Measurements from ENCODE around the gene C20orf204. TPM values are rescaled to one million over a fixed set of nuclear protein-coding genes. Genes with fewer than 3 reads are reported as not detected.

C20orf204 gene
- total and polyA plus RNA-seq, 2 of the 8 experiments (the other 6 are each of a cell fraction or from before 2014, with no cell fraction given), result 0.39 to 0.52 TPM

DNA sequence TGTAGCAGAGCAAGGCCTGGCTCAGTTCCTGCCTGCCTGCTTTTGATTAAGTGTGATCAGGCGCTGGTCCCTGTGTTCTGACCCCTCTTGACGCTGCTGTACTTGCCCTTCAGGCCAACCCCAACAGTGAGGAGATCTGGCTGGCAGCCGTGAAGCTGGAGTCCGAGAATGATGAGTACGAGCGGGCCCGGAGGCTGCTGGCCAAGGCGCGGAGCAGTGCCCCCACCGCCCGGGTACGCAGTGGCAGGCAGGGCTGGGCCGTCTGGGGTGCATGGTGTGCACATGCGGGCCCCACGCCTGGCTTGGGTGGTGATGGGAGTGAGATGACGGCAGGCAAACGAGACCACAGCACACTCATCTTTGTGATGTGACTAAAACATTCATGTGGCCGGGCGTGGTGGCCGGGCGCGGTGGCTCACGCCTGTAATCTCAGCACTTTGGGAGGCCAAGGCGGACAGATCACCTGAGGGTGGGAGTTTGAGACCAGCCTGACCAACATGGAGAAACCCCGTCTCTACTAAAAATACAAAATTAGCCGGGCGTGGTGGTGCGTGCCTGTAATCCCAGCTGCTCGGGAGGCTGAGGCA is 10.1 kb upstream of the C20orf204 start:
- DNase-seq (ENCODE audit: low read depth in 1 of 2, low spot score in 2 of 2) (no peak), FAIRE-seq (no peak)
- H2AK5ac ChIP-seq (ENCODE audit: low read depth, low read length), result no peak overlapping the region
- H3K79me1 ChIP-seq (ENCODE audit: low read depth, low read length), result peaks cover 10% of the 10 kb centered on the region
- no peak overlapping the region for H4K91ac ChIP-seq (replicated peaks; ENCODE audit: insufficient read length, low read length)
- H3K18ac ChIP-seq (ENCODE audit: extremely low read depth, low read length), result no peak overlapping the region
- H3K9me3 ChIP-seq (ENCODE audit: insufficient read depth in 2 of 2, low read depth in 1 of 2, low read length in 1 of 2), result no peaks in the 10 kb centered on the region
- H3K79me2 ChIP-seq (ENCODE audit: control insufficient read depth in 1 of 2, insufficient read depth in 2 of 2, low read length in 2 of 2), result no peaks in the 10 kb centered on the region
- H2BK5ac ChIP-seq (ENCODE audit: low read depth, low read length), result no peak overlapping the region
- no peak overlapping the region for H4K5ac ChIP-seq (ENCODE audit: insufficient read length, low read depth, low read length)
- H3K4ac ChIP-seq (replicated peaks; ENCODE audit: insufficient read length, low read depth, low read length), result no peak overlapping the region
- H3K4me2 ChIP-seq (ENCODE audit: insufficient read depth in 1 of 2, low read depth in 2 of 2, low read length in 2 of 2), result no peak overlapping the region
- no peak overlapping the region for H3K23ac ChIP-seq (ENCODE audit: insufficient read length)
- no peak overlapping the region for H2BK20ac ChIP-seq (ENCODE audit: low read length)
- H3K4me3 ChIP-seq (ENCODE audit: extremely low read depth in 1 of 4, insufficient read depth in 2 of 4, low read depth in 3 of 4, low read length in 4 of 4), result no peak overlapping the region
- peaks cover 3 to 19% of the 10 kb centered on the region in 2 experiments for H4K20me1 ChIP-seq (replicated peaks in 1 of 2; ENCODE audit: control insufficient read depth in 1 of 2, insufficient read depth in 2 of 2, low read length in 2 of 2)
- CTCF ChIA-PET (ENCODE audit: partially characterized antibody), result interaction anchor here (3.0 kb wide), 1 partner anchor 94 kb away, joined by 17 read pairs; no protein-coding TSS in a partner anchor
- no peak overlapping the region for H2BK12ac ChIP-seq (ENCODE audit: low read depth, low read length)
- no peak overlapping the region for H2AFZ ChIP-seq (ENCODE audit: low read length)
- POLR2A ChIA-PET (ENCODE audit: partially characterized antibody), result no interaction called here
- no peaks in the 10 kb centered on the region for H3K27me3 ChIP-seq (replicated peaks in 1 of 4; ENCODE audit: control insufficient read depth in 3 of 4, extremely low read depth in 1 of 4, insufficient read depth in 3 of 4, low read length in 3 of 4)
- H3K4me1 ChIP-seq (replicated peaks in 1 of 4; ENCODE audit: control insufficient read depth in 3 of 4, insufficient read depth in 4 of 4, low read length in 3 of 4), result no peaks in the 10 kb centered on the region
- H3K27ac ChIP-seq (ENCODE audit: low read depth, low read length), result no peak overlapping the region
- 92% methylated on average over 28 of the region's 29 CpGs; no CpG with 5 or more reads in 1 of the 2 experiments for WGBS, 2 experiments (ENCODE audit: extremely low coverage in 1 of 2, insufficient coverage in 1 of 2, insufficient read length in 1 of 2, insufficient replicate concordance in 2 of 2, low coverage in 1 of 2, low lambda C conversion rate in 2 of 2, missing lambda C conversion rate in 1 of 2)
- H2BK120ac ChIP-seq (replicated peaks; ENCODE audit: low read depth, low read length), result no peak overlapping the region
- H2BK15ac ChIP-seq (ENCODE audit: low read length), result no peak overlapping the region
- H3K14ac ChIP-seq (ENCODE audit: insufficient read length), result no peak overlapping the region
- no peak overlapping the region for H3K9ac ChIP-seq (replicated peaks in 1 of 4; ENCODE audit: extremely low read depth in 1 of 4, low read depth in 3 of 4, low read length in 3 of 4)
- peaks cover 24 to 60% (median 50%) of the 10 kb centered on the region in 4 experiments for H3K36me3 ChIP-seq (ENCODE audit: control insufficient read depth in 2 of 4, insufficient read depth in 4 of 4, low read length in 3 of 4)
- H3K23me2 ChIP-seq (ENCODE audit: low read depth, low read length), result 0 out of 2 replicates have a peak, but pooled peaks cover 4% of the 10 kb centered on the region
- H4K8ac ChIP-seq (ENCODE audit: extremely low read depth, insufficient read depth, low read length), result no peak overlapping the region; the same call in 1 of the 2 replicates
- no peak overlapping the region for H3K56ac ChIP-seq (replicated peaks; ENCODE audit: insufficient read length, low read depth, low read length)
- no peak for TF ChIP-seq SAP30 (IDR thresholded peaks at IDR 0.05; ENCODE audit: insufficient read depth, insufficient replicate concordance, low read length)
- TF ChIP-seq POLR2AphosphoS5 (IDR thresholded peaks at IDR 0.05; ENCODE audit: low read depth, low read length), result no peak
